ENCODE results near the gene MYLK4.

MYLK4 gene

GRCh38 chr6:2674857-2675256, 75.9 kb downstream of the MYLK4 start:
- no peaks in the 10 kb centered on the region for H3K36me3 Mint-ChIP-seq (ENCODE audit: low read depth)
- H3K4me3 Mint-ChIP-seq = no peak overlapping the region
- H3K27ac Mint-ChIP-seq = no peak overlapping the region
- TF ChIP-seq CTCF (IDR thresholded peaks at IDR 0.05; ENCODE audit: unreplicated experiment in 3 of 3) = no peak
- no peaks in the 10 kb centered on the region for H3K4me1 Mint-ChIP-seq
- H3K27me3 Mint-ChIP-seq (ENCODE audit: low read depth) = no peaks in the 10 kb centered on the region
- no peaks in the 10 kb centered on the region for H3K9me3 Mint-ChIP-seq

GRCh38 chr6:2669067-2669700, 81.5 kb downstream of the MYLK4 start:
- Mint-ChIP-seq H3K27ac (no peak overlapping the region), H3K4me1 (peaks cover 16% of the 10 kb centered on the region), H3K4me3 (no peak overlapping the region), H3K36me3 (ENCODE audit: low read depth) (no peaks in the 10 kb centered on the region), H3K27me3 (ENCODE audit: low read depth) (peaks cover 4% of the 10 kb centered on the region), H3K9me3 (no peaks in the 10 kb centered on the region)
- TF ChIP-seq CTCF (IDR thresholded peaks at IDR 0.05; ENCODE audit: unreplicated experiment in 3 of 3) = no peak

GRCh38 chr6:2667617-2668016, 83.1 kb downstream of the MYLK4 start:
- Mint-ChIP-seq H3K9me3 (no peaks in the 10 kb centered on the region), H3K27me3 (ENCODE audit: low read depth) (peaks cover 4% of the 10 kb centered on the region)
- no peak for TF ChIP-seq CTCF (IDR thresholded peaks at IDR 0.05; ENCODE audit: unreplicated experiment in 3 of 3)

GRCh38 chr6:2666906-2667575, 83.7 kb downstream of the MYLK4 start:
- Mint-ChIP-seq H3K4me3 (no peak overlapping the region), H3K36me3 (ENCODE audit: low read depth) (no peaks in the 10 kb centered on the region), H3K4me1 (peaks cover 21% of the 10 kb centered on the region), H3K27ac (no peak overlapping the region), H3K9me3 (no peaks in the 10 kb centered on the region), H3K27me3 (ENCODE audit: low read depth) (peaks cover 4% of the 10 kb centered on the region)
- no peak for TF ChIP-seq CTCF (IDR thresholded peaks at IDR 0.05; ENCODE audit: unreplicated experiment in 3 of 3)

More at GRCh38 chr6:2667617-2668016, 83.1 kb downstream of the MYLK4 start:
- H3K36me3 Mint-ChIP-seq (ENCODE audit: low read depth) = no peaks in the 10 kb centered on the region
- H3K27ac Mint-ChIP-seq = no peak overlapping the region
- peaks cover 21% of the 10 kb centered on the region for H3K4me1 Mint-ChIP-seq
- no peak overlapping the region for H3K4me3 Mint-ChIP-seq

- Mint-ChIP-seq H3K27ac (peak overlapping the region; percentile 28 to 57 (median 29)), H3K36me3 (ENCODE audit: low read depth) (no peaks in the 10 kb centered on the region), H3K9me3 (no peaks in the 10 kb centered on the region), H3K27me3 (ENCODE audit: low read depth) (peaks cover 4% of the 10 kb centered on the region), H3K4me3 (peak overlapping the region in 1 of 3 experiments; percentile 26), H3K4me1 (peaks cover 28% of the 10 kb centered on the region)
- TF ChIP-seq CTCF (IDR thresholded peaks at IDR 0.05; ENCODE audit: unreplicated experiment in 3 of 3) = no peak
These were observed 85.3 kb downstream of the MYLK4 start for GRCh38 chr6:2665146-2666070.
